WI38 (cell line): ENCODE results near the gene VKORC1.

ENCODE experiments used
- H3K4me3 ChIP-seq: 2 replicates; pipeline ENCODE4 v1.5.1; 2011; ENCODE audit warnings: low read depth, mild to moderate bottlenecking, control low read depth, low read length
- CTCF ChIP-seq: IDR thresholded peaks from 2 replicates; pipeline ENCODE4 v1.5.1; 2012; ENCODE audit warnings: low read depth, mild to moderate bottlenecking, control low read depth, low read length

The VKORC1 gene

GRCh38 chr16:31094424-31095120, at the start of gene VKORC1:
Gene VKORC1, minus strand, starts transcription at chr16:31094797. Its CDS starts 68 bp downstream, at chr16:31094729.
- TF ChIP-seq CTCF, result no peak
- peak within 1 kb of the TSS; percentile 76 for H3K4me3 ChIP-seq

GRCh38 chr16:31143694-31144148, 49.1 kb upstream of the VKORC1 start:
- no peak for TF ChIP-seq CTCF
- no peak overlapping the region for H3K4me3 ChIP-seq

- H3K4me3 ChIP-seq, result peak overlapping the region; percentile 43; the same call in 1 of the 2 replicates
- no peak for TF ChIP-seq CTCF
These were observed 48.6 kb upstream of the VKORC1 start for GRCh38 chr16:31143011-31143693.

- peak overlapping the region; percentile 50 for H3K4me3 ChIP-seq
- peak; percentile 88 for TF ChIP-seq CTCF
These were observed 47.8 kb upstream of the VKORC1 start for GRCh38 chr16:31142109-31143010.

- no peak for TF ChIP-seq CTCF
- peak overlapping the region; percentile 50 for H3K4me3 ChIP-seq
These were observed 47.0 kb upstream of the VKORC1 start for GRCh38 chr16:31141489-31142108.

- peak overlapping the region; percentile 50 for H3K4me3 ChIP-seq
These were observed 46.5 kb upstream of the VKORC1 start for GRCh38 chr16:31141071-31141469.
